Ectodermal cell (in vitro differentiated cells): ENCODE data around the gene SGPL1.
"Not testable (repeated sequence)": the region's sequence is repeated elsewhere in the genome, so short reads cannot be mapped to it uniquely, and the experiment has no call there.

Experiments used
- H3K27ac ChIP-seq: 2 replicates; pipeline ENCODE4 v1.7.0; 2013; ENCODE audit warnings: mild to moderate bottlenecking, low read depth, low read length; ENCODE audit not compliant: insufficient read depth, poor library complexity, severe bottlenecking
- H3K27me3 ChIP-seq: 2 replicates; pipeline ENCODE4 v1.7.0; 2013; ENCODE audit warnings: mild to moderate bottlenecking, low read length; ENCODE audit not compliant: insufficient read depth, control insufficient read depth, poor library complexity, severe bottlenecking
- H3K36me3 ChIP-seq: one replicate; pipeline ENCODE4 v1.7.0; 2013; ENCODE audit warnings: low read length; ENCODE audit not compliant: control insufficient read depth, insufficient read depth
- H3K4me1 ChIP-seq: one replicate; pipeline ENCODE4 v1.7.0; 2013; ENCODE audit warnings: low read length; ENCODE audit not compliant: control insufficient read depth, insufficient read depth
- H3K4me3 ChIP-seq: 2 replicates; pipeline ENCODE4 v1.7.0; 2013; ENCODE audit warnings: low read depth, low read length, control low read depth; ENCODE audit not compliant: insufficient read depth
- H3K9me3 ChIP-seq: 2 replicates; pipeline ENCODE4 v1.7.0; 2013; ENCODE audit warnings: mild to moderate bottlenecking, low read length, moderate library complexity; ENCODE audit not compliant: control insufficient read depth
- WGBS, 2 experiments: methylation state at CpG; one replicate each; pipeline ENCODE4 v1.1.7; 2013; ENCODE audit warnings: missing lambda C conversion rate in 2 of 2; 5-methylcytosine and 5-hydroxymethylcytosine counted together

Gene SGPL1

DNA sequence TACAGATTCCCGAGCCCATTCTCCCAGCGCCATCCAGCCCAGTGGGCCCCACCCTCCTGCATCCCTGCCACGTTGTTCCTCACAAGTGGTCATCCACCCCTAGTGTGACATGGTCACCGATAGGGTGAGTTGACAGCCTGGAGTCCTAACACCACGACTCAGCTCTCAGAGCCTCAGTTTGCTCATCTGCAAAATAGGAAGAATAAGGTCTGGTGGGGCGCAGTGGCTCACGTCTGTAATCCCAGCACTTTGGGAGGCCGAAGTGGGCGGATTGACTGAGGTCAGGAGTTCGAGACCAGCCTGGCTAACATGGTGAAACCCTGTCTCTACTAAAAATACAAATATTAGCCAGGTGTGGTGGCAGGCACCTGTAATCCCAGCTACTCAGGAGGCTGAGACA lies 104.2 kb downstream of the SGPL1 start:
- not testable (repeated sequence) for H3K27me3 ChIP-seq, H3K27ac ChIP-seq, H3K4me3 ChIP-seq, H3K36me3 ChIP-seq, H3K9me3 ChIP-seq, H3K4me1 ChIP-seq
- 92 to 93% methylated on average over 10 of the region's 10 CpGs for WGBS, 2 experiments

DNA sequence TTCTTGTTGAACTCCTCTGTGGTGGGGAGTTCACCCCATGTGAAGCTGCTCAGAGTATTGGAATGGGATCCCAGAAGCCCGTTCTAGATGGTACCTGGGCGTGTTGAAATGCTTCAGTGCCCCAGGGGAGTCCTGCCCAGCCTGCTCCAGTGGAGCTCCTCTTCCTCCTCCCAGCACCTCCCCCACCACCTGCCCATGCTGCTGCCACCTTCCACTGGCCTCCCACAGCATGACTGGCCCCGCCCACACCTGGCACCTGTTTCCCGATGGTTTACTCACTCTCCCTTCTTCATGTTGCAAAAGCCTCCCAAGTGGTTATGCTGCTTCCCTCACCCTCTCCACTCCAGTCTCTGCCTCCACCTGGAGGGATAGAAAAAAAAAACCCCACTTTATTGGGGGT lies 104.8 kb downstream of the SGPL1 start:
- no peaks in the 10 kb centered on the region for H3K36me3 ChIP-seq
- peaks cover 4% of the 10 kb centered on the region for H3K4me1 ChIP-seq
- 66 to 68% methylated on average over 4 of the region's 4 CpGs for WGBS, 2 experiments
- H3K27ac ChIP-seq, result no peak overlapping the region
- no peaks in the 10 kb centered on the region for H3K9me3 ChIP-seq
- H3K27me3 ChIP-seq, result no peaks in the 10 kb centered on the region
- H3K4me3 ChIP-seq, result no peak overlapping the region

DNA sequence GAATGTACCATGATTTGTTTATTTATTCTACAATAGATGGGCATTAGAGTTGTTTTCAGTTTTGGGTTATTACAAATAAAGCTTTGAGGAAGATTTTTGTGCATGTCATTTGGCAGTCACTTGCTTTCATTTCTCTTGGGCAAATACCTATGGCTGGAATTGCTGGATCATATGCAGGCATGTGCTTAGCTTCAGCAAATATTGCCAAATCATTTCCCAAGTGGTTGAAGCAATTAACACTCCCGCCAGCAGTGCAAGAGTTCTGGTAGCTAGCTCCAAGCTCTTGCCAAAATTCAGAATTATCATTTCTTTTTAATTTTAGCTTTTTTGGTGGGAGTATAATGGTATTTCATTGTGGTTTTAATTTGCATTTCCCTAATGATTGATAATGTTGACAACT lies 105.5 kb downstream of the SGPL1 start:
- H3K9me3 ChIP-seq, result no peaks in the 10 kb centered on the region
- peaks cover 4% of the 10 kb centered on the region for H3K4me1 ChIP-seq
- no peak overlapping the region for H3K4me3 ChIP-seq
- WGBS, 2 experiments, result 92 to 96% methylated on average over 1 of the region's 1 CpG
- H3K27ac ChIP-seq, result no peak overlapping the region
- no peaks in the 10 kb centered on the region for H3K27me3 ChIP-seq
- no peaks in the 10 kb centered on the region for H3K36me3 ChIP-seq

DNA sequence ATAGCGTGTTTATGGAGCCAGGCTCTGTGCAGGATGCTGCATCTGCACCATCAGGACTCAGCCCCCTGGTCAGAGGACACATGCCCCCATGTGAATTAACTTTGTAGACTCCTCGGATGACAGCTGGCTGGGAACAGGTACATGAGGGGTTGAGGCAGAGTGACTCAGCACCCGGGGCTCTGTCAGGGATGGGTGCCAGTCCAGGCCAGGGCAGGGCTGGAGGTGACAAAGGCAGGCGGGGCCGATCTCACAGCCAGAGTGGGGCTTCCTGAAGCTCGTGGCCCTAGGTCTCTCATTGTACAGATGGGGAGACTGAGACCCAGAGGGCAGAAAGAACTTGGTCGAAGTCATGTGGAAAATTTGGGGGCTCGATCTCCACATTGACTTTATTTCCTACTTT lies 107.9 kb downstream of the SGPL1 start:
- no peak overlapping the region for H3K27ac ChIP-seq
- no peak overlapping the region for H3K4me3 ChIP-seq
- WGBS, 2 experiments, result 93 to 94% methylated on average over 8 of the region's 8 CpGs
- no peaks in the 10 kb centered on the region for H3K27me3 ChIP-seq
- no peaks in the 10 kb centered on the region for H3K9me3 ChIP-seq
- no peaks in the 10 kb centered on the region for H3K36me3 ChIP-seq
- H3K4me1 ChIP-seq, result no peaks in the 10 kb centered on the region

DNA sequence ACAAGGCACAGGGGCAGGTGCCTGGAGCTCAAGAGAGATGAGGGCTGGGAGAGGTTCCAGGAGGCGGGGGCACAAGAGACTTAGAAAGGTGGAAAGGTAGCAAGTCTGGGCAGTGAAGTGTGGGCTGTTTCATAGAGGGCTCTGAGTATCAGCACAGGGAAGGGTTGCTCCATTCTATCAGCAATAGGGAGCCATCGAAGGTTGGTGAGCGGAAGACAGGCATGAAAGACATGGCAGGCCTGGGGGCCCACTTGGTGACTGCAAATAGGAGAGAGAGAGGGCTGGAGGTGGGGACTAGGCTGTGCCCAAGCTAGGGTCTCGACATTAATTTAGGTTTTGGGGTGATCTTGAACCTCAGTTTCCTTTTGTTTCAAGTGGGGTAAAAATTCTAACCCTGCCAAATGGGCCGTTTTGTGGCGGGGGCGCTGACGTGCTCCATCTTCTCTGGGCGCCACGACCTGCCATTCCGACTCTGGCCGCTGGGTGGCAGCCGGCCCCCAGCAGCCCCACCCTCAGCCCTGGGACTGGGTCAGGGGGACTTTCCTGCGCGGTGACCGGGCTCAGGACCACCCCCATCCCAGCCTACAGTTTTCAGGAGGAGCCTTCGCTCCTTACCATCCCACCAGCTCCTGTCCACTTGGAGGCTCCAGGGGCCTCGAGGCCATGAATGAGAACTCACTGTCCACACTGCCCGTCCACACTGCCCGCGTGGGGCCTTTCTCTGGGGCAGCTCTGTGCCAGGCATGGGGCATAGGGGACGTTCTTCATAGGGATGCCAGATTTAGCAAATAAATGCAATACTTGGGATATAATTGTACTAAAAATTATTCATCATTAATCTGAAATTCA lies 109.9 kb downstream of the SGPL1 start:
- Histone ChIP-seq H3K4me1 (no peaks in the 10 kb centered on the region), H3K27ac (no peak overlapping the region), H3K4me3 (no peak overlapping the region), H3K36me3 (no peaks in the 10 kb centered on the region), H3K9me3 (no peaks in the 10 kb centered on the region), H3K27me3 (no peaks in the 10 kb centered on the region)
- WGBS, 2 experiments, result 34% methylated on average over 22 of the region's 22 CpGs

DNA sequence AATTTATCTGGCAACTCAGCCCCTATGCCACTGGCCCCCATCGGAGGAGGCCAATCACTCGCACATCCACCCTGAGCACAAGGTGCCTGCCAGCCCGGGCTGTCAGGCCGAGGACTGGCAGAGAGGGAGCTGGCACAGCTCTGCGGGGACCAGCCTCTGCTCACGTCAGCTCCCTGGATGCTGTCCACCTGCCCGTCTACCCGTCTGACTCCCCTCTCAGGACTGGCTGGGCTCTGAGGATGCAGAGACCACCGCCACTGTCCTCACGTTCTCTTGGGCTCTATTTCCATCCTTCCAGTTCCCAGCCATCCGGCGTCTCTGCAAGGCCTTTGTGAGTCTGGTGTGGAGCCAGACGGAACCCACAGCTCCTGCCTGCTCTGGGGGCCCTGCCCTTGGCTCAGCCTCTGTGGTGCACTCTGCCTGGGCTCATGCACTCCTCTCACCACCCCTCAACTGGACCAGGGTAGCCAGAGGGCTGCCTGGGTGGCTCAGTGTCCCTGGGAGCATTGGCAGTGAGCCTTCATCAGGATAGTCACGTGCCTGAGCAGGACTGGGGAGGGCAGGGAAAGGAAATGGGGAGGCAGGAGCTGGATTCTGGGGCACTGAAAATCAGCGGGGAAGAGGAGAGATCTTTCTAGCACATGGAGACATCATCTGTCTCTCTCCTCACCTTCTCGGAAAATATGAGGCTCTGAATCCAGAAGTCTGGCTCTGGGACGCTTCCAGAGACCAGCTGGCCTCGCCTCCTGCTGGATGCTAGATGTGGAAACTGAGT lies 110.7 kb downstream of the SGPL1 start:
- WGBS, 2 experiments, result 91 to 93% methylated on average over 18 of the region's 18 CpGs
- H3K27me3 ChIP-seq, result no peaks in the 10 kb centered on the region
- H3K27ac ChIP-seq, result no peak overlapping the region

DNA sequence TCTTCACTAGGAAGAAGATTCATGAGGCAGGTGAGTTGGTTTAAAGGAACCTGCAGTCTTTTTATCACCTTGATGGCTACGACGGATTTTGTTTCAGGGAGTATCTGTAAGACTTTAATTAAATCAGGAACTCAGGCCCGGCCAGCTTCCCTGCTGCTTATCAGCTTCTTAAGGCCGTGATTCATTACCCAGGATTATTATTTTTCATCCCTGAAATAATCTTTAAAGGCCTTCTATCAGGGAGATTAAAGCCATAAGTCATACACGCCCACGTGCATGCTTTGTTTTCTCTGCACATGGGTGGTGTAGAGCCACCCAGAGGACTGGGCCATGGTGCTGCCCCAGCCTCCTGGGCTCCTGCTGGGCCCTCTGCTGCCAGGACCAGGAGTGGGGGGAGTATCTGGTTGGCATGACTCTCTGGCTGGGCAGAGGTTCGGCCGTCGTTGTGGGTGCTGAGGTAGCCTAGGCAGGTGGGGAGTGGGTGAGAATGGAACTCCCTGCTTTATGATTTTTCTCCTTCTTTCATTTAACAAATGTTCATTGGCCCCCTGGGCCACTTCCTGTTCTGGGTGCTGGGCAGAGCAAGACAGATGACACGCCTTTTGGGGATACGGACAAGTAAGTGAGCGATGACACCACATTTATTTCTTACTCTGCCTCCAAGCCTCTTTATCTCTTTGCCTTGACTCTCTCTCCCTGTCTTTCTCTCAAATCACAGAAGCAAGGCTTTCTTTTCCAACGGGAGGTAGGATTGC lies 111.6 kb downstream of the SGPL1 start:
- no peaks in the 10 kb centered on the region for H3K27me3 ChIP-seq

More for the DNA sequence above, 110.7 kb downstream of the SGPL1 start:
- Histone ChIP-seq H3K9me3 (no peaks in the 10 kb centered on the region), H3K36me3 (no peaks in the 10 kb centered on the region), H3K4me1 (no peaks in the 10 kb centered on the region), H3K4me3 (no peak overlapping the region)

DNA sequence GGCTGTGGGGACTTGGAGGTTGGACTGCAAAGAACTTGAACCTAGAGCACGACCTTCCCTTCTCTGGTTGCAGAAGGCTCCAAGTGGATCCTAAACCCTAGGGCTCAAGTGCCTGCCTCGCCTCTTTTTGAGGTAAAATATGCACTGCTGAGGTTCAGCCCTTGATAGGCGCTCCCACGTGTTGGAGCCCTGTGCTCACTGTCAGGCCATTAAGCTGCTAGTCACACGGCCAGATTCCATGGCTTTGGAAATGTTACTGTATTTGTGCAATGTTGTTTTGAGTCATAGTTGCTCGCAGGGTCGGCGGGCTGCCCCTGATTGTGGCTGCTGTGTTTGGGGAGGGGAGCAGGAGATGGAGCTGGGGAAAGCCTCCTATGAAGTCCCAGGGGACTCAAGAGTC lies 112.4 kb downstream of the SGPL1 start:
- 83 to 86% methylated on average over 8 of the region's 8 CpGs for WGBS, 2 experiments
- Histone ChIP-seq H3K27me3 (no peaks in the 10 kb centered on the region), H3K36me3 (no peaks in the 10 kb centered on the region), H3K4me3 (no peak overlapping the region), H3K27ac (no peak overlapping the region), H3K9me3 (no peaks in the 10 kb centered on the region), H3K4me1 (no peaks in the 10 kb centered on the region)

More for the DNA sequence above, 111.6 kb downstream of the SGPL1 start:
- no peaks in the 10 kb centered on the region for H3K36me3 ChIP-seq
- H3K27ac ChIP-seq, result no peak overlapping the region
- H3K4me3 ChIP-seq, result no peak overlapping the region
- 93% methylated on average over 10 to 13 of the region's 13 CpGs for WGBS, 2 experiments
- no peaks in the 10 kb centered on the region for H3K4me1 ChIP-seq
- no peaks in the 10 kb centered on the region for H3K9me3 ChIP-seq

DNA sequence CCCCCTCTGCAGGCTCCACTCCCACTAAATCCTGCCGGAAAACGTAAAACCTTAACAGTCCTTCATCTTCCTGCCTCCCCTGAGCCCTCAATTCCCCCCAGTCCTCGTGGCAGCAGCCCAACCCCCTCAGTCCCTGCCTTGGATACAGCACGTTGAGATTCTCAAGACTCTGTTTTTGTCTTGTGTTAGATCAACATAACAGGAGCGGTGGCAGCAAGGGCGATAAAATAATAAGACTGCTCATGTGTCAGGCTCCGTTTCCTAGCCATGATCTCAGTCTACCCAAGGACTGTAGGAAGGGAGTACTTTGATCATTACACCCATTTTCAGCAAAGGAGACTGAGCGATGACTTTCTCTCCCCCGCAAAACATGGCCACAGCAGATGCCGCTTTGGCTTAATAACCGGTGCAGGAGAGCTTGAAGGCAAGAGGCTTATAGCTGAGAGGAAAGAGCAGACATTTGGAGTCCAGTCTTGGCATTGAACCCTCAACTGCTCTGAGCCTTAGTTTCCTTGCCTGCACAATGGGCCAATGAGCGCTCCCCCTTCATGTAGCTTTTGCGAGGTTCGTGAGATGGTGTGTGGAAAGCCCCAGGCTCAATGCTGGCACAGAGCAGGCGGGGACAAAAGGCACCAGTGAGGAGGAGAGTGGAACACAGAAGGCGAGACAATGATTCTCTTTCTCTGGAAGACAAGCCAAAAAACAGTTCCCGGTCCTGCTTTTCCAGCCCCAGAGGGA lies 114.7 kb downstream of the SGPL1 start:
- no peak overlapping the region for H3K27ac ChIP-seq
- H3K9me3 ChIP-seq, result no peaks in the 10 kb centered on the region
- no peaks in the 10 kb centered on the region for H3K27me3 ChIP-seq
- H3K36me3 ChIP-seq, result no peaks in the 10 kb centered on the region
- no peak overlapping the region for H3K4me3 ChIP-seq
- 83 to 84% methylated on average over 17 of the region's 17 CpGs for WGBS, 2 experiments
- no peaks in the 10 kb centered on the region for H3K4me1 ChIP-seq
